H1 (cell line): Measurements from ENCODE around the gene PTPRE. TPM values are rescaled to one million over a fixed set of nuclear protein-coding genes. Genes with fewer than 3 reads are reported as not detected.

Source experiments
- CTCF ChIA-PET: fragments of 300-600 bp; sonication (Branson Sonifier 250); formaldehyde crosslinking; loops from one replicate; lab custom pipeline; 2021; ENCODE audit not compliant: partially characterized antibody; lab: Charles Lee
- POLR2A ChIA-PET: fragments of 300-600 bp; sonication (Branson Sonifier 250); formaldehyde crosslinking; loops from one replicate; lab custom pipeline; 2021; ENCODE audit warnings: inconsistent platforms; ENCODE audit not compliant: partially characterized antibody; lab: Charles Lee
- DNase-seq, 2 experiments: peaks; one replicate each; pipeline versions ENCODE4 v3.0.0 to v3.0.0-alpha.2; 2010 to 2022; ENCODE audit warnings: low spot score in 2 of 2, low read depth in 1 of 2, mixed read lengths in 1 of 2
- FAIRE-seq: peaks from 2 replicates; lab custom pipeline; 2011; peaks lifted over from hg19 to GRCh38; lab: Jason Lieb, UNC
- H2AFZ ChIP-seq: 2 replicates; pipeline ENCODE4 v1.8.1; 2012; ENCODE audit warnings: low read length, inconsistent platforms
- H2AK5ac ChIP-seq: 2 replicates; pipeline ENCODE4 v1.6.1; 2013; ENCODE audit warnings: low read depth, low read length
- H2BK120ac ChIP-seq: replicated peaks from 2 replicates; pipeline ENCODE3; 2013; ENCODE audit warnings: low read depth, low read length, inconsistent platforms
- H2BK12ac ChIP-seq: 2 replicates; pipeline ENCODE4 v1.6.1; 2013; ENCODE audit warnings: low read depth, low read length
- H2BK15ac ChIP-seq: 2 replicates; pipeline ENCODE4 v1.6.1; 2013; ENCODE audit warnings: low read length
- H2BK20ac ChIP-seq: 2 replicates; pipeline ENCODE4 v1.6.1; 2013; ENCODE audit warnings: low read length
- H2BK5ac ChIP-seq: 2 replicates; pipeline ENCODE4 v1.6.1; 2013; ENCODE audit warnings: low read depth, low read length
- H3K14ac ChIP-seq: 2 replicates; pipeline ENCODE4 v1.6.1; 2013; ENCODE audit warnings: inconsistent platforms; ENCODE audit not compliant: insufficient read length
- H3K18ac ChIP-seq: 2 replicates; pipeline ENCODE4 v1.6.1; 2013; ENCODE audit warnings: low read length; ENCODE audit errors: extremely low read depth
- H3K23ac ChIP-seq: 2 replicates; pipeline ENCODE4 v1.6.1; 2013; ENCODE audit warnings: inconsistent platforms; ENCODE audit not compliant: insufficient read length
- H3K23me2 ChIP-seq: 2 replicates; pipeline ENCODE4 v1.6.1; 2013; ENCODE audit warnings: low read depth, low read length
- H3K27ac ChIP-seq: 2 replicates; pipeline ENCODE4 v1.6.1; 2011; ENCODE audit warnings: low read depth, low read length, inconsistent platforms
- H3K27me3 ChIP-seq, 4 experiments: replicated peaks in 1 of 4; 1 replicate in 1 of 4; 2 replicates in 3 of 4; pipeline versions ENCODE4 v1.6.1 to v1.8.1; 2011 to 2013; ENCODE audit warnings: low read length in 3 of 4, mild to moderate bottlenecking in 3 of 4, inconsistent platforms in 2 of 4, mixed read lengths in 2 of 4, moderate library complexity in 1 of 4; ENCODE audit not compliant: control insufficient read depth in 3 of 4, insufficient read depth in 3 of 4; ENCODE audit errors: extremely low read depth in 1 of 4
- H3K36me3 ChIP-seq, 4 experiments: 2 replicates each; pipeline versions ENCODE4 v1.6.1 to v1.8.1; 2011 to 2013; ENCODE audit warnings: mild to moderate bottlenecking in 4 of 4, low read length in 3 of 4, moderate library complexity in 2 of 4, control low read depth in 1 of 4, inconsistent platforms in 1 of 4; ENCODE audit not compliant: insufficient read depth in 4 of 4, control insufficient read depth in 2 of 4
- H3K4ac ChIP-seq: replicated peaks from 2 replicates; pipeline ENCODE3; 2013; ENCODE audit warnings: low read length, low read depth, mixed read lengths, inconsistent platforms; ENCODE audit not compliant: insufficient read length
- H3K4me1 ChIP-seq, 4 experiments: replicated peaks in 1 of 4; 1 replicate in 1 of 4; 2 replicates in 3 of 4; pipeline versions ENCODE4 v1.6.1 to v1.8.1; 2011 to 2013; ENCODE audit warnings: low read length in 3 of 4, inconsistent platforms in 2 of 4, mixed read lengths in 1 of 4; ENCODE audit not compliant: insufficient read depth in 4 of 4, control insufficient read depth in 3 of 4
- H3K4me2 ChIP-seq, 2 experiments: 2 replicates each; pipeline versions ENCODE4 v1.6.1 to v1.8.1; 2011 to 2013; ENCODE audit warnings: low read depth in 2 of 2, low read length in 2 of 2, control low read depth in 1 of 2, inconsistent platforms in 1 of 2, mild to moderate bottlenecking in 1 of 2; ENCODE audit not compliant: insufficient read depth in 1 of 2
- H3K4me3 ChIP-seq, 4 experiments: fragments of 200-600, 300-600 bp in 1 of 4; sonication (generic), shearing (Covaris generic), sonication (Bioruptor Twin) in 1 of 4; 2 replicates each; pipeline versions ENCODE4 v1.5.1 to v1.8.1; 2011 to 2016; ENCODE audit warnings: low read length in 4 of 4, low read depth in 3 of 4, control low read depth in 2 of 4, inconsistent platforms in 2 of 4, mild to moderate bottlenecking in 2 of 4, mixed read lengths in 1 of 4, moderate library complexity in 1 of 4; ENCODE audit not compliant: insufficient read depth in 2 of 4; ENCODE audit errors: extremely low read depth in 1 of 4
- H3K56ac ChIP-seq: replicated peaks from 2 replicates; pipeline ENCODE3; 2013; ENCODE audit warnings: low read depth, mild to moderate bottlenecking, mixed read lengths, low read length, inconsistent platforms; ENCODE audit not compliant: insufficient read length
- H3K79me1 ChIP-seq: 2 replicates; pipeline ENCODE4 v1.6.1; 2013; ENCODE audit warnings: low read depth, low read length, control low read depth
- H3K79me2 ChIP-seq, 2 experiments: 2 replicates each; pipeline versions ENCODE4 v1.6.1 to v1.8.1; 2012 to 2013; ENCODE audit warnings: low read length in 2 of 2, mild to moderate bottlenecking in 2 of 2, inconsistent platforms in 1 of 2; ENCODE audit not compliant: insufficient read depth in 2 of 2, control insufficient read depth in 1 of 2
- H3K9ac ChIP-seq, 4 experiments: replicated peaks in 1 of 4; 1 replicate in 1 of 4; 2 replicates in 3 of 4; pipeline versions ENCODE4 v1.6.1 to v1.8.1; 2011 to 2013; ENCODE audit warnings: low read depth in 3 of 4, low read length in 3 of 4, control low read depth in 2 of 4, mild to moderate bottlenecking in 2 of 4, moderate library complexity in 2 of 4, inconsistent platforms in 1 of 4; ENCODE audit errors: extremely low read depth in 1 of 4
- H3K9me3 ChIP-seq, 2 experiments: 2 replicates each; pipeline versions ENCODE4 v1.6.1 to v1.8.1; 2012 to 2013; ENCODE audit warnings: mild to moderate bottlenecking in 2 of 2, moderate library complexity in 2 of 2, control low read depth in 1 of 2, inconsistent platforms in 1 of 2, low read depth in 1 of 2, low read length in 1 of 2, mixed read lengths in 1 of 2; ENCODE audit not compliant: insufficient read depth in 2 of 2
- H4K20me1 ChIP-seq, 2 experiments: replicated peaks in 1 of 2; 2 replicates each; pipeline versions ENCODE3 to v1.8.1; 2011 to 2013; ENCODE audit warnings: inconsistent platforms in 2 of 2, low read length in 2 of 2, mild to moderate bottlenecking in 1 of 2; ENCODE audit not compliant: insufficient read depth in 2 of 2, control insufficient read depth in 1 of 2
- H4K5ac ChIP-seq: 2 replicates; pipeline ENCODE4 v1.6.1; 2013; ENCODE audit warnings: low read length, low read depth, mixed read lengths, inconsistent platforms; ENCODE audit not compliant: insufficient read length
- H4K8ac ChIP-seq: 2 replicates; pipeline ENCODE4 v1.8.0; 2013; ENCODE audit warnings: mild to moderate bottlenecking, moderate library complexity, low read length, inconsistent platforms; ENCODE audit not compliant: insufficient read depth; ENCODE audit errors: extremely low read depth
- H4K91ac ChIP-seq: replicated peaks from 2 replicates; pipeline ENCODE3; 2013; ENCODE audit warnings: low read length, mixed read lengths, inconsistent platforms; ENCODE audit not compliant: insufficient read length
- JUN ChIP-seq: IDR thresholded peaks from 2 replicates; pipeline ENCODE4 v1.6.1; 2011; ENCODE audit warnings: low read depth, mild to moderate bottlenecking, improper control_type of control experiment, low read length
- POLR2AphosphoS5 ChIP-seq: IDR thresholded peaks from 2 replicates; pipeline ENCODE4 v1.6.1; 2011; ENCODE audit warnings: low read depth, low read length
- TAF1 ChIP-seq: IDR thresholded peaks from 2 replicates; pipeline ENCODE4 v1.6.1; 2011; ENCODE audit warnings: mild to moderate bottlenecking, low read depth, low read length
- WGBS, 2 experiments: shearing (Covaris generic) in 1 of 2; methylation state at CpG; one replicate each; pipeline versions ENCODE4 v1.1.6 to v1.1.7; 2013 to 2015; ENCODE audit warnings: low lambda C conversion rate in 2 of 2, mixed read lengths in 2 of 2, inconsistent platforms in 1 of 2, low coverage in 1 of 2, missing lambda C conversion rate in 1 of 2; ENCODE audit not compliant: insufficient replicate concordance in 2 of 2, insufficient coverage in 1 of 2, insufficient read length in 1 of 2; ENCODE audit errors: extremely low coverage in 1 of 2, missing lambda C conversion rate in 1 of 2; 5-methylcytosine and 5-hydroxymethylcytosine counted together
- polyA plus RNA-seq, 7 experiments: library from polyadenylated mRNA; depleted of rRNA in 3 of 7; stranded (reverse) in 5 of 7; unstranded in 2 of 7; fragments of >200 nt in 5 of 7; fragments of 200-250 nt in 2 of 7; gene quantifications; 1 replicate in 5 of 7; 2 replicates in 1 of 7; 4 replicates in 1 of 7; pipeline versions ENCODE4 v1.2.1 to v1.2.3, GENCODE V29; 2011 to 2013; ENCODE audit warnings: missing spikeins in 2 of 7, mixed read lengths in 2 of 7
- total RNA-seq: library from RNA; stranded (reverse); fragmentation: NEBNext Ultra II Directional; extraction: Animal tissue kit (Norgen Biotek cat#: 25700); gene quantifications from 2 replicates; pipeline ENCODE4 v1.2.1, GENCODE V29; 2021

Gene PTPRE
- total and polyA plus RNA-seq, 2 of the 8 experiments (the other 6 are each of a cell fraction or from before 2014, with no cell fraction given) = 0.33 to 0.54 TPM

DNA sequence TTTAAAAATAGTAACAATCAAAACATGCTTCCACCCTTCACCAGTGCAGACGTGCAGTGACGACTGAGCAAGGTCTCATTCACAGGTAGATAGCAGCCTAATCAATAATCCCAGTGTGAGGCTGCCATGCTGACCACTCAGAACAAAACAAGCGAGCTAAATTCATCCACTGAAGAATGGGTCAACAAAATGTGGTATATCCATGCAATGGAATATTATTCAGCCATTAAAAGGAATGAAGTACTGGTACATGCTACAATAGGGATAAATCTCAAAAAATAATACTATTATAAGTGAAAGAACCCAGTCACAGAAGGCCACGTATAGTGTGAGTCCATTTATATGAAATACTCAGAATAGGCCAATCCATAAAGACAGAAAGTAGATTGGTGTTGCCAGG lies 74.0 kb downstream of the PTPRE start:
- WGBS, 2 experiments = 95% methylated on average over 4 of the region's 4 CpGs; no CpG with 5 or more reads in 1 of the 2 experiments
- no peak overlapping the region for H2AK5ac ChIP-seq
- no peak overlapping the region for H3K4me3 ChIP-seq

More for the DNA sequence above, 74.0 kb downstream of the PTPRE start:
- no peak for TF ChIP-seq JUN
- no peak for TF ChIP-seq TAF1
- TF ChIP-seq POLR2AphosphoS5 = no peak
- TF ChIP-seq, all 59 proteins: peak for 0
- no peaks in the 10 kb centered on the region; a peak in 1 of 8 replicates for H3K36me3 ChIP-seq
- H2BK15ac ChIP-seq = no peak overlapping the region
- H4K20me1 ChIP-seq = no peaks in the 10 kb centered on the region
- no peak overlapping the region for H2BK5ac ChIP-seq
- H2BK12ac ChIP-seq = no peak overlapping the region
- no peak overlapping the region for H3K56ac ChIP-seq
- no peaks in the 10 kb centered on the region for H3K27me3 ChIP-seq
- no peak overlapping the region for H4K5ac ChIP-seq
- H3K23me2 ChIP-seq = no peaks in the 10 kb centered on the region
- no peak for DNase-seq
- no peak overlapping the region for H3K27ac ChIP-seq
- ChIA-PET POLR2A (no interaction called here), CTCF (interaction anchor here (0.9 to 1.5 kb wide), 3 partner anchors 10 to 111 kb away, joined by 3 to 5 read pairs (median 3); partner anchors contain the start of gene PTPRE)
- H3K9ac ChIP-seq = no peak overlapping the region
- H3K79me2 ChIP-seq = no peaks in the 10 kb centered on the region
- no peaks in the 10 kb centered on the region for H3K79me1 ChIP-seq
- H3K4me2 ChIP-seq = no peak overlapping the region
- FAIRE-seq = no peak
- no peak overlapping the region for H3K18ac ChIP-seq
- H3K14ac ChIP-seq = no peak overlapping the region
- peaks cover 3 to 7% of the 10 kb centered on the region in 2 experiments; a peak in 1 of 4 replicates for H3K9me3 ChIP-seq
- no peak overlapping the region for H2BK20ac ChIP-seq
- no peak overlapping the region for H2AFZ ChIP-seq
- no peak overlapping the region for H3K23ac ChIP-seq
- no peak overlapping the region for H4K8ac ChIP-seq
- no peak overlapping the region for H4K91ac ChIP-seq
- peaks cover 0 to 5% (median 0%) of the 10 kb centered on the region in 4 experiments; a peak in 3 of 7 replicates for H3K4me1 ChIP-seq
- H2BK120ac ChIP-seq = no peak overlapping the region
- no peak overlapping the region for H3K4ac ChIP-seq
